Measurements from ENCODE around the gene OR10A2.

GRCh38 chr11:6864438-6864837, 1.6 kb downstream of the OR10A2 start:
- TF ChIP-seq POLR2A (IDR thresholded peaks at IDR 0.05; ENCODE audit: low read depth, low read length), result no peak
- no peak for TF ChIP-seq POLR2AphosphoS5 (IDR thresholded peaks at IDR 0.05; ENCODE audit: low read depth, low read length)
